GDM1 (cell line): ENCODE results near the gene TBL1X.

Experiments used
- DNase-seq: peaks from one replicate; lab custom pipeline; 2025; lab: John Stamatoyannopoulos, UW

TBL1X gene

GRCh38 chrX:9628779-9629493 lies 164.1 kb downstream of the TBL1X start:
- no peak for DNase-seq

GRCh38 chrX:9634551-9634950 lies 169.7 kb downstream of the TBL1X start:
- no peak for DNase-seq

GRCh38 chrX:9635368-9635767 lies 170.5 kb downstream of the TBL1X start:
- DNase-seq = no peak

- no peak for DNase-seq
Observed at GRCh38 chrX:9635803-9636202, 170.9 kb downstream of the TBL1X start.

- no peak for DNase-seq
Observed at GRCh38 chrX:9638871-9639270, 174.0 kb downstream of the TBL1X start.

GRCh38 chrX:9642270-9642995 lies 177.6 kb downstream of the TBL1X start:
- DNase-seq = no peak

GRCh38 chrX:9643807-9644206 lies 178.9 kb downstream of the TBL1X start:
- no peak for DNase-seq

GRCh38 chrX:9644335-9644734 lies 179.5 kb downstream of the TBL1X start:
- DNase-seq = peak; percentile 20

GRCh38 chrX:9646471-9647224 lies 181.8 kb downstream of the TBL1X start:
- no peak for DNase-seq

GRCh38 chrX:9647431-9647830 lies 182.6 kb downstream of the TBL1X start:
- DNase-seq = no peak

- DNase-seq = no peak
Observed at GRCh38 chrX:9650091-9650490, 185.2 kb downstream of the TBL1X start.

GRCh38 chrX:9651737-9652136 lies 186.9 kb downstream of the TBL1X start:
- DNase-seq = no peak

- DNase-seq = no peak
Observed at GRCh38 chrX:9654929-9655328, 190.1 kb downstream of the TBL1X start.

- no peak for DNase-seq
Observed at GRCh38 chrX:9656277-9656676, 191.4 kb downstream of the TBL1X start.

GRCh38 chrX:9656871-9657270 lies 192.0 kb downstream of the TBL1X start:
- no peak for DNase-seq

- no peak for DNase-seq
Observed at GRCh38 chrX:9657590-9658256, 192.9 kb downstream of the TBL1X start.

GRCh38 chrX:9658409-9658808 lies 193.6 kb downstream of the TBL1X start:
- no peak for DNase-seq

- DNase-seq = no peak
Observed at GRCh38 chrX:9659571-9660195, 194.8 kb downstream of the TBL1X start.

- DNase-seq = no peak
Observed at GRCh38 chrX:9662148-9662547, 197.3 kb downstream of the TBL1X start.

GRCh38 chrX:9663216-9663615 lies 198.4 kb downstream of the TBL1X start:
- DNase-seq = no peak

GRCh38 chrX:9664224-9664623 lies 199.4 kb downstream of the TBL1X start:
- no peak for DNase-seq

GRCh38 chrX:9665113-9665512 lies 200.3 kb downstream of the TBL1X start:
- DNase-seq = no peak
